ENCODE measurements around the gene PLXNA2.

Gene PLXNA2

DNA sequence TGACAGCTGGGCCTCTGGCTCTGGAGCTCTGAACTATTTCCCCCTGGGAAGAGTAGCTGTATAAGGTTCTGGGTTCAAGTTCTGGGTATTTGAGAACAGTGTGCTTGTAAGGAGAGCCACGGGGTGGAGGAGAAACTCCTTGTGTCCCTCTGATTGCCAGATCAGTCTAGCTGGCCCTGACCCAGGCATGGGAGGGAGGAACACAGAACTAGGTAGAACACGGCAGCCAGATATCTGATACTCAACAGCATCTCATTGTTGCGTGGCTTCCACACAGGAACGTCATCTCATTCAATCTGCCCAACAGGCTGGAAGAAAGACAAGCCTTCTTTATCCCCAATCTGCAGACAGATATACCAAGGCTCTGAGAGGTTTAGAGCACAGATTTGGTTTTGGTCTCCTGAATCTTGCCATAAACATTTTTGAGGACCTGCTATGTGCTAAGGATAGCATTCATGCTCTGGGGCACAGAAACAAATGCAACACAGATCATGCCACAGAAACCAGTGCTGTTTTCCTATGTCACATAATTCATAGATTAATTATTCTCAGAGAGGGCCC lies 83.8 kb downstream of the PLXNA2 start:
- peak overlapping the region; percentile 87 for H3K27ac ChIP-seq (ENCODE audit: low read depth, low read length, severe bottlenecking)
- peaks cover 32% of the 10 kb centered on the region for H3K36me3 ChIP-seq (ENCODE audit: control insufficient read depth, insufficient read depth, low read length)
- H3K4me3 ChIP-seq (ENCODE audit: extremely low read depth, insufficient read depth, low read length, poor library complexity, severe bottlenecking) = no peak overlapping the region
- H3K4me1 ChIP-seq (ENCODE audit: control insufficient read depth, insufficient read depth, low read length, poor library complexity, severe bottlenecking) = peaks cover 49% of the 10 kb centered on the region
- H3K9me3 ChIP-seq (ENCODE audit: control insufficient read depth, low read length) = no peaks in the 10 kb centered on the region
- WGBS, 2 experiments (ENCODE audit: insufficient coverage in 2 of 2) = 78 to 92% methylated on average over 3 to 4 of the region's 4 CpGs

DNA sequence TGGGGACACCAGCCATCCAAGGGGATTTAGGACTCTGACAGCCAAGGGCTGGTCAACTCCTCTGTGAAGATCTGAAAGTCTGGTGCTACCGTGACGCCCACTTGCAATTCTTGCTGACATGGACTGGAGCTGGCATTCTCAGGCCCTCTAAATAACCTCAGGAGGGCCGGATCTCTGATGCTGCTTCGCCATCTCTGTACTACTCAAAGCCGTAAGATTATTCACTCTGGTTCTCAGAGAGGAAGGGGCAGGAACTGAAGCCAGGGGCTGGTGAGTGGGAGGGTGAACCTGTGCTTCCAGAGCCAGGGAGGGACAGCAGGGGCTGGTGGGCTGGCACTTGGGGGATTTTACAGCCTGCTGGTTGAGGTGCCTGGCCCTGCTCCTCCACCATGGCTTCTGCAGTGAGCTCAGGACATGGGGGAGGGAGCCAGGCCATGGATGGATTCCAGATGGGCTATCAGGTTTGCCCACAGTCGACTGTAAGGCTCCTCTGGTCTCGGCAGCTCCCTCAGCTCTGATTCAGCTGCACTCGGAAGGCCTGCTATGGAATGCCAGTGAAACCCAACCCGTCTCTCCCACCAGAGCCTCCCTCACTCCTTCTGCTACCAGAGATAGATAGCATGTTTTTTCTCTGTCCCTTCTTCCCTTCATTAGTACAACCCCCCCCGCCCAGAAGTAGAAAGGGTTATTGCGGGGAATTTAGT lies 84.5 kb downstream of the PLXNA2 start:
- peaks cover 26% of the 10 kb centered on the region for H3K36me3 ChIP-seq (ENCODE audit: control insufficient read depth, insufficient read depth, low read length)
- 67 to 70% methylated on average over 9 of the region's 11 CpGs for WGBS, 2 experiments (ENCODE audit: insufficient coverage in 2 of 2)
- H3K4me1 ChIP-seq (ENCODE audit: control insufficient read depth, insufficient read depth, low read length, poor library complexity, severe bottlenecking) = peaks cover 49% of the 10 kb centered on the region
- peak overlapping the region; percentile 87 for H3K27ac ChIP-seq (ENCODE audit: low read depth, low read length, severe bottlenecking)
- H3K9me3 ChIP-seq (ENCODE audit: control insufficient read depth, low read length) = no peaks in the 10 kb centered on the region
- no peak overlapping the region for H3K4me3 ChIP-seq (ENCODE audit: extremely low read depth, insufficient read depth, low read length, poor library complexity, severe bottlenecking)

DNA sequence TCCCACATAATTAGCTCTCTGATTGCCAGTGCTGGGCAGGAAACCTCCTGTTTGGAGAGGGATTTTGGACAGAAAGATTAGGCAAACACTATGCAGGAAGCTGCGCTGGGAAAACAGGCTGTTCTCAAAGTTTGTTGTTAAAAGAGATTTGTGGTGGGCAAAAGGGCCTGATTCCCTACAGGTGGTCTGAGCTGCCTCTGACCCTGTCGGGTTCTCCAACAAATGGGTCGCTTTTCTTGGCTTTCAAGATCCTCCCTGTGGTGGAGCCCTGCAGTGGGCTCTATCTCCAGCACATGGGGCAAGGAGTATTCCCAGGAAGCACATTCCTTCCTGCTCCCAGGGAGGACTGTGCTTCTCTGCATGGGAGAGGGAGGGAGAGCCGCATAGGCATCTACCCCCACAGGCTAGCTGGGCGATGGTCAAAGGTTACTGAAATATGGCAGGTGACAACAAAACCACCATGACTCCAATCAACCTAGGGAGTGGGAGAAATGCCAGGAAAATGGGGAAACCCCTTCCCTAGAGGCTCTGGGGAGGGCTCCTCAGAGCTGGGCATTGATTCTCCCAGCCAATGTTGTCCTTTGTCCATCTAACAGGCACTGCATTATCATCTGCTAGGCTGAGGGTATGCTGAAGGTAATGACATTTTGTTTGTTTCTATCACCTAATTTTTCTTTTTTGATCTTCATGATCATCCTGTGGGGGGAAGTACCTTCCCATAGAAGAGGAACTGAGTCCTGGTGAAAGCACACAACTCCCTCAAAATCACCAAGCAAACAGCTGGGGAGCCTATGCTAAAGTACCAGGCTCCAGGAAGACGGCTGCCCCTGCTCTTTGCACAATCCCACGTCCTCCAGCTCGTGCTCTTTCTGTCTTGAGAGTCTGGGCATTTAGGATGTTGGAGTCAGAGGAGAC lies 85.3 kb downstream of the PLXNA2 start:
- Histone ChIP-seq H3K27ac (ENCODE audit: low read depth, low read length, severe bottlenecking) (peak overlapping the region; percentile 87), H3K4me3 (ENCODE audit: extremely low read depth, insufficient read depth, low read length, poor library complexity, severe bottlenecking) (no peak overlapping the region), H3K4me1 (ENCODE audit: control insufficient read depth, insufficient read depth, low read length, poor library complexity, severe bottlenecking) (peaks cover 49% of the 10 kb centered on the region), H3K9me3 (ENCODE audit: control insufficient read depth, low read length) (no peaks in the 10 kb centered on the region), H3K36me3 (ENCODE audit: control insufficient read depth, insufficient read depth, low read length) (peaks cover 24% of the 10 kb centered on the region)
- WGBS, 2 experiments (ENCODE audit: insufficient coverage in 2 of 2) = 58 to 71% methylated on average over 4 to 6 of the region's 8 CpGs

DNA sequence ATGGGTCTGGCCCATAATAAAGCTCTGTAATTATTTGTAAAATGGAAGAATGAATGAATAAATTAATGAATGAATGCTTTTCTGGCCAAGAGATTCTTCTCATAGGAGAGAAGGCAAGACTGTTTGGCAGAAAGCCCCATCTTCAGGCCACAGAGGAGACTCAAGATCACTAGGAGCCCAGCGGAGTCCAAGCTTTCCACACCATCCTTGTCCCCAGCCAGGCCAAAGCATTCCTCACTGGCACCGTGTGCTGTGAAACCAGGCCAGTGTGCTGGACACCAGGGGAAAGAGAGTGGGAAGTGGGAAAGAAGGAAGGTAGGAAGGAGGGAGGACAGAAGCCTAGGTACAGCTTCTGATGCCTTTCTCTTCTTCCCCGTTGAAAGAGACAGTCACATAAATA lies 86.4 kb downstream of the PLXNA2 start:
- WGBS, 2 experiments (ENCODE audit: insufficient coverage in 2 of 2) = 100% methylated on average over 1 to 2 of the region's 3 CpGs
- Histone ChIP-seq H3K4me3 (ENCODE audit: extremely low read depth, insufficient read depth, low read length, poor library complexity, severe bottlenecking) (no peak overlapping the region), H3K9me3 (ENCODE audit: control insufficient read depth, low read length) (no peaks in the 10 kb centered on the region), H3K36me3 (ENCODE audit: control insufficient read depth, insufficient read depth, low read length) (peaks cover 22% of the 10 kb centered on the region), H3K4me1 (ENCODE audit: control insufficient read depth, insufficient read depth, low read length, poor library complexity, severe bottlenecking) (peaks cover 47% of the 10 kb centered on the region), H3K27ac (ENCODE audit: low read depth, low read length, severe bottlenecking) (no peak overlapping the region)

DNA sequence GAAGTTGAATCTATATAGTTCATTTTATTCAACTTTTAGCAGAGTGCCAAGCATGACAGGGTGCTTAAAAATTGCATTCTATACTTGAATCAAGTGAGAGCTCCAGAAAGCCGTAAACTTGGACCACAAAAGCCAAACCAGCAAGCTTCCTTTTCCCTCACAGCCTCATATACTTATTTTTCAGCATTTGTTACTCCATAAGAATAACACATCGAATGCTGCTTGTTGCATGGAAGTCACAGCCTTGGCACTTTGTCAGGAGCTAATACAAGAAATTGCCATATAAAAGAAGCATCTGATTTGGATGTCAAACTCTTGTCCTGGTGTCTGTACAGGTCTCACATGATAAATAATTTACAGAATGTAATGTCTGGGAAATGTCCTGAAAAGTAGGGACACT lies 87.4 kb downstream of the PLXNA2 start:
- peaks cover 22% of the 10 kb centered on the region for H3K36me3 ChIP-seq (ENCODE audit: control insufficient read depth, insufficient read depth, low read length)
- H3K9me3 ChIP-seq (ENCODE audit: control insufficient read depth, low read length) = no peaks in the 10 kb centered on the region
- WGBS, 2 experiments (ENCODE audit: insufficient coverage in 2 of 2) = 88 to 100% methylated on average over 1 of the region's 2 CpGs
- no peak overlapping the region for H3K27ac ChIP-seq (ENCODE audit: low read depth, low read length, severe bottlenecking)
- H3K4me3 ChIP-seq (ENCODE audit: extremely low read depth, insufficient read depth, low read length, poor library complexity, severe bottlenecking) = no peak overlapping the region
- peaks cover 38% of the 10 kb centered on the region for H3K4me1 ChIP-seq (ENCODE audit: control insufficient read depth, insufficient read depth, low read length, poor library complexity, severe bottlenecking)

DNA sequence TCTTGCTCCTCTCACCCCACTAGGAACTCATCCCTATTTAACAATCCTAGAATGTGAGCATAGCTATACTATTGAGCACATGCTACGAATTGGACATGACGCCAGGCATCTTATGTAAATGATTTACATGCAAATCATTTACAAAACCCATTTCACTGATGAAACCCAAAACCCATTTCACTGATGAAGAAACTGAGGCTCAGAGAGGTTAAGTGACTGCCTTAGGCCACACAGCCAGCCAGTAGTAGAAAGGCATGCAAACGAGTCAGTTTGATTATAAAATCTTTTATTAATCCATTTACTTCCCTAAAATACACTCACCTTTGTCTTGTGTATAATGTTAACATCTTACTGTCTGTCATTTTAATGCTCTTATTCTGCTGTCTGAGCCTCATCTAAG lies 87.9 kb downstream of the PLXNA2 start:
- WGBS, 2 experiments (ENCODE audit: insufficient coverage in 2 of 2) = no CpG with 5 or more reads among the region's 3 CpGs
- Histone ChIP-seq H3K36me3 (ENCODE audit: control insufficient read depth, insufficient read depth, low read length) (peaks cover 20% of the 10 kb centered on the region), H3K4me1 (ENCODE audit: control insufficient read depth, insufficient read depth, low read length, poor library complexity, severe bottlenecking) (peaks cover 34% of the 10 kb centered on the region), H3K9me3 (ENCODE audit: control insufficient read depth, low read length) (no peaks in the 10 kb centered on the region), H3K4me3 (ENCODE audit: extremely low read depth, insufficient read depth, low read length, poor library complexity, severe bottlenecking) (no peak overlapping the region), H3K27ac (ENCODE audit: low read depth, low read length, severe bottlenecking) (no peak overlapping the region)

DNA sequence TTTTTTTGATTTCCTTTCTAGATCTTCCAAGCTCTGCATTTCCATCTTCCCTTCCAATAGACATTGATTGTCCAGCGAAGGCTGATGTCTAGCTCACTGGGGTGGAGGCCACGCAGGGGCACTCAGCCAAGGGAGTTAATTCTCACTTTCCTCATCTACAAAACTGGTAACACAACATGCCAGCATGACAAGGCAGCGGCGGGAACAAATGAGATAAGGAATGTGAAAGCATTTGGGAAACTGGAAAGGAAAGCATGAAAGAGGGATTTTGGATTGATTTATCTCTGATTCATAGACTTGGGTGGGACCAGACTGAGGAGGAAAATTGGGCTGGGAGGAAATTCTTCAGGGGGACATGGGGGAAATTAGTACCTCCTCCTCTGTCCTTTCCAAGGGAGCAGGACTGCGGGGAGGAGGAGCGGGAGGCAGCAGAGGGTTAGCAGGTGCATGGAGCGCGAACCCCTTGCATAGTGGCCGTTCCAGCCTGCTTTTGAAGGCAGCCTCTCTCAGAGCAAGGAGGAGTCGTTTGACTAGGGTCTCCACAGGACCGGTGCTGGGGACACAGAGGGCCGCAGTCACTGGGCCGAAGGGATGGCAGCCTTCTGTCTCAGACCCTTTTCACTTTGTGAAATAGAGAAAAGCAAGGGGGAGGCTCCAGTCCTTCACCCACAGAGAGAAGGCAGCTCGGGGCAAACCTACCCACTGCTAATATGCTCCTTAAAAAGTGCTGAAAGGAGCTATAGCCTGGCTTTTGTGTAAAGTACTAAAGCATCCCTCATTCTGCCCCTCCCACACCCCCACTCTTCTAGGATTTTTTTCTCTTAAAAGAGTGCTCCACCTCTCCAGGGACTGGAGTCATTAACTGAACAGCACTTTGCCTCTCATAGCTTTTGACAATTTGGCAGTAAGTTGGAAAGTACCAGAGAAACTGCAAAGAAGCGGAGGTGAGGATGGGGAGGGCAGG lies 89.2 kb downstream of the PLXNA2 start:
- 70 to 82% methylated on average over 11 to 12 of the region's 15 CpGs for WGBS, 2 experiments (ENCODE audit: insufficient coverage in 2 of 2)
- peaks cover 24% of the 10 kb centered on the region for H3K4me1 ChIP-seq (ENCODE audit: control insufficient read depth, insufficient read depth, low read length, poor library complexity, severe bottlenecking)
- H3K27ac ChIP-seq (ENCODE audit: low read depth, low read length, severe bottlenecking) = no peak overlapping the region
- H3K4me3 ChIP-seq (ENCODE audit: extremely low read depth, insufficient read depth, low read length, poor library complexity, severe bottlenecking) = no peak overlapping the region
- H3K9me3 ChIP-seq (ENCODE audit: control insufficient read depth, low read length) = no peaks in the 10 kb centered on the region
- peaks cover 15% of the 10 kb centered on the region for H3K36me3 ChIP-seq (ENCODE audit: control insufficient read depth, insufficient read depth, low read length)

DNA sequence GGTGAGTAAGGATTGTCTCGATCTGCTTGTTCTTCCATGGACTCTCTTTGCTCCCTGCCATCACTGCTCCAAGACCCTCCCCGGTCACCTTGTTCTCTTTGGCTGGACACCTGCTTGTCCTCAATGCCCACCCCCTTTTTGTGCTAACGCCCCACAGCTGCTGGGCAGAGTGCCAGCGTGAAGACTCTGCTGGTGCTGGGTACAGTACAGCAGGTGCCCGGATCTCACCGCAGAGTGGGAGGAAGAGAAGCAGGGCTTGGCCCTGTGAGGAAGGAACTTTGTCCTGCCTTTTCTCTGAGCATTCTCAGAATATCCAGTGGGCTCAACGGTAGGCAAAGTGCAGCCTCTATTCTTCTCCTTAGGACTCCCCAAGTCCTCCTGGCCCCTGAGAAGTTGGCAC lies 90.1 kb downstream of the PLXNA2 start:
- Histone ChIP-seq H3K9me3 (ENCODE audit: control insufficient read depth, low read length) (no peaks in the 10 kb centered on the region), H3K36me3 (ENCODE audit: control insufficient read depth, insufficient read depth, low read length) (peaks cover 15% of the 10 kb centered on the region), H3K27ac (ENCODE audit: low read depth, low read length, severe bottlenecking) (no peak overlapping the region), H3K4me1 (ENCODE audit: control insufficient read depth, insufficient read depth, low read length, poor library complexity, severe bottlenecking) (peaks cover 15% of the 10 kb centered on the region), H3K4me3 (ENCODE audit: extremely low read depth, insufficient read depth, low read length, poor library complexity, severe bottlenecking) (no peak overlapping the region)
- 77 to 90% methylated on average over 3 to 7 of the region's 7 CpGs for WGBS, 2 experiments (ENCODE audit: insufficient coverage in 2 of 2)

DNA sequence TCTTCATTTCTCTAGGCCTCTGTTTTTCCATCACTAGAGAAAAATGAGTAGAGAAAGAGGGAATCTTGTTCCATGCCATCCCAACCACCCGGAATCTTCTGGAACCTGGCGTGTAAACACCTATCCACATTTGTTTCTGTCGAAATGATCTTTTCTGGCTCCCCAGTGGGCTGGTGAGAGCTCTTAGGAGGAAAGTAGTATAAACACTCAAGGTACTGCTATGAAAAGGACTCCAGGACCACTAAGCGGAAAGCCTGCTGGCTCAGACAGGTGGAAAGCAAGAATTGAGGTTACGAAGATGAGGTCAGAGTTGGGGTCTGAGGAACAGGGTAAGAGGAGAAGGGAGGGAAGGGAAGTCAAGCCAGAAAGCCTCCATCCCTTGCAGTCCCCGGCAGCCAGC lies 90.8 kb downstream of the PLXNA2 start:
- Histone ChIP-seq H3K4me3 (ENCODE audit: extremely low read depth, insufficient read depth, low read length, poor library complexity, severe bottlenecking) (no peak overlapping the region), H3K36me3 (ENCODE audit: control insufficient read depth, insufficient read depth, low read length) (peaks cover 19% of the 10 kb centered on the region), H3K4me1 (ENCODE audit: control insufficient read depth, insufficient read depth, low read length, poor library complexity, severe bottlenecking) (peaks cover 9% of the 10 kb centered on the region), H3K27ac (ENCODE audit: low read depth, low read length, severe bottlenecking) (no peak overlapping the region), H3K9me3 (ENCODE audit: control insufficient read depth, low read length) (no peaks in the 10 kb centered on the region)
- 94 to 96% methylated on average over 2 to 3 of the region's 6 CpGs for WGBS, 2 experiments (ENCODE audit: insufficient coverage in 2 of 2)
